LNCaP clone FGC (cell line): ENCODE measurements around the gene PRUNE2.

Experiments
- DNase-seq: peaks from one replicate; pipeline ENCODE4 v3.0.0-alpha.2; 2011; ENCODE audit warnings: low read depth
- H3K4me3 ChIP-seq: 2 replicates; pipeline ENCODE4 v1.5.1; 2011; ENCODE audit warnings: mild to moderate bottlenecking, low read depth, low read length, control low read depth
- TF ChIP-seq, protein P1 (sequence below): IDR thresholded peaks from 2 replicates; pipeline ENCODE4 v1.5.1; 2012; ENCODE audit warnings: mild to moderate bottlenecking; ENCODE audit not compliant: control insufficient read depth, insufficient read depth; ENCODE audit errors: extremely low read depth

PRUNE2 gene

DNA sequence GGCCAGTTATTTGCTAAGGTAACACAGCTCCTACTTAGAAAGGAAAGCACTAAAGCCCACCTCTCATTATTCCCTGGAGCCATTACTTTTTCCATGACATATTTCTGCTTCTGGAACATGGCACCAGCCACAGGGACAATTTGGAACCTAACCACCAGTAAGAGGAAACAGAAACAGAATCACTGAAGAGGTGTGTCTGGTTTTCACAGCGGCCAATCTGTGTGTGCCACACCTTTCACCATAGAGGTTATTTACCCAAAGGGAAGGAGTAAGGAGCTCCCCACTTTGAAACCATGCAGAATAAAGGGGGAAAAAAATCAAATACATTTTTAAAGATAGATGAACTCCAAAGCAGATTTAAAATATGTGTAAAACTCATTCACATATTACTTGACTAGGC, 21.1 kb downstream of the PRUNE2 start:
- TF ChIP-seq, protein P1, sequence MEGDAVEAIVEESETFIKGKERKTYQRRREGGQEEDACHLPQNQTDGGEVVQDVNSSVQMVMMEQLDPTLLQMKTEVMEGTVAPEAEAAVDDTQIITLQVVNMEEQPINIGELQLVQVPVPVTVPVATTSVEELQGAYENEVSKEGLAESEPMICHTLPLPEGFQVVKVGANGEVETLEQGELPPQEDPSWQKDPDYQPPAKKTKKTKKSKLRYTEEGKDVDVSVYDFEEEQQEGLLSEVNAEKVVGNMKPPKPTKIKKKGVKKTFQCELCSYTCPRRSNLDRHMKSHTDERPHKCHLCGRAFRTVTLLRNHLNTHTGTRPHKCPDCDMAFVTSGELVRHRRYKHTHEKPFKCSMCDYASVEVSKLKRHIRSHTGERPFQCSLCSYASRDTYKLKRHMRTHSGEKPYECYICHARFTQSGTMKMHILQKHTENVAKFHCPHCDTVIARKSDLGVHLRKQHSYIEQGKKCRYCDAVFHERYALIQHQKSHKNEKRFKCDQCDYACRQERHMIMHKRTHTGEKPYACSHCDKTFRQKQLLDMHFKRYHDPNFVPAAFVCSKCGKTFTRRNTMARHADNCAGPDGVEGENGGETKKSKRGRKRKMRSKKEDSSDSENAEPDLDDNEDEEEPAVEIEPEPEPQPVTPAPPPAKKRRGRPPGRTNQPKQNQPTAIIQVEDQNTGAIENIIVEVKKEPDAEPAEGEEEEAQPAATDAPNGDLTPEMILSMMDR: no peak
- DNase-seq: no peak

DNA sequence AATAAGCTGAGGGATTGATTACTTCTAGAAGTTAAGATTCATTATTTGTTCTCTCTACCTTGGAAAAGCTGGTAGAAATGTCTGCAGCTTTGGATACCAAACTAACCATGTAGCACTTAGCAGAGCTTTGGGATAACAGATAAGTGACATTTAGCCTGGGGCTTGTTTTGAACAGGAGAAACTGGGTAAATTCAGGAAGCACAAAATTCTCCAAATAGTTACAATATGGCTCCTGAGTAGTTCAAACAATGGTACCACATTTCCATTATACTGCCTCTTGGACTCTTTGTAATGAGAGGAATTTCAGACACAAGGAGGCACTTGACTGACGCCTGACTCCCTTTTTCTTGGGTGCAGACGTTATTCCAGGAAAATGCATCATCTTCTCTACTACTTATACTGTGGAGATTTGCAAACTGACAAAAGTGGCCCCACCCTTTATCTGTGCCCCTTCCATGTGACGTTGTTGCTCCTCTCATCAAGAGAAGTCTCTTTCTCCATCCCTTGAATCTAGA, 22.5 kb downstream of the PRUNE2 start:
- TF ChIP-seq, protein P1: no peak
- no peak overlapping the region for H3K4me3 ChIP-seq
- DNase-seq: no peak

More for the DNA sequence above, 21.1 kb downstream of the PRUNE2 start:
- no peak overlapping the region for H3K4me3 ChIP-seq

DNA sequence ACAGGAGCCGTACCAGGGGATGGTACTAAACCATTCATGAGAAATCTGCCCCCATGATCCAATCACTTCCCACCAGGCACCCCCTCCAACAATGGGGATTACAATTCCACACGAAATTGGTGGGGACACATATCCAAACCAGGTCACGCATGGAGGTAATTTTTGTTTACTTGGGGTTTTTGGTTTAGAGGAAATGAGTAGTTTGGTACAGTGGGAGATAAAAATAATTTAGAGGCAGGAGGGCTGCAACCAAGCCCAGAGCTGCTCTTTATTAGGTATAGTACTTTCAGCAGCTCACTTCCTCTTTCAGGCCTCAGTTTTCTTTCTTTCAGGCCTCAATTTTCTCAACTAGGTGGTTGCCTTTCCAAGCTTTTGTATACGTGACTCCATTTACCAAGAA, 23.2 kb downstream of the PRUNE2 start:
- TF ChIP-seq, protein P1: no peak
- no peak overlapping the region for H3K4me3 ChIP-seq
- DNase-seq: no peak

DNA sequence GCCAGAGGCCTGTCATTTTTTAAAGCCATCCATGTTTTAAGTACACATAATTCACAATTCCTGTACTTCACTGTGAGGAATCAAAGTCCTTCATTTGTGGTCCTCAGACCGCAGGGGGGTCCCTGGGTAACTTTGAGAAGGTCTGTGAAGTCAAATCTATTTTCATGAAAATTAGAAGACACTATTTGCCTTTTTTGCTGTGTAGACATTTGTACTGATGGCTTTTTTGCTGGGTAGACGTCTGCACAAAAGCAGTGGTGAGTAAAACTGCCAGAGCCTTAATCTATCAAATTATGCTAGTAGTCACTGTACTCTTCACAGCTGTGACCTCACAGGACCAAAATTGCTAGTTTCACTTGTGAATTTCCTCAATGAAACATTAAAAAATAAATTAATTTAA, 25.7 kb downstream of the PRUNE2 start:
- no peak for DNase-seq
- no peak overlapping the region for H3K4me3 ChIP-seq
- TF ChIP-seq, protein P1: no peak

DNA sequence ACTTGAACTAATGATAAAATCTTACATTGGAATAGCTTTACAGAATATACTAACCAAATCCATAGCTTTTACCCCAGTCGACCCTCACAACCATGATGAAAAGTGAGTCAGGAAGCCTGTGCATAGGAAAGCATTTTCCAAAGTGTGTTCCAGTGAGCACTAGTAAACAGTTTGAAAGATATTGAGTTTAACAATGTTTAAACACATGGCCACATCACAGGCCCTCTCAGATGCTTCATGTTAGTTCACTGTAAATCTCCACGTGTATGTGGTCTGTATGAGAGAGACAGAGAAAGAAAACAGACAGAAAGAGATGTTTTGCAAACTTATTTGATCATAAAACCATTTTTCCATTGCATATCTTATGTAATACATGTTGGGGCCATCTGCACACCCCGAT, 27.0 kb downstream of the PRUNE2 start:
- H3K4me3 ChIP-seq: no peak overlapping the region
- peak; percentile 74 for DNase-seq
- TF ChIP-seq, protein P1: no peak

DNA sequence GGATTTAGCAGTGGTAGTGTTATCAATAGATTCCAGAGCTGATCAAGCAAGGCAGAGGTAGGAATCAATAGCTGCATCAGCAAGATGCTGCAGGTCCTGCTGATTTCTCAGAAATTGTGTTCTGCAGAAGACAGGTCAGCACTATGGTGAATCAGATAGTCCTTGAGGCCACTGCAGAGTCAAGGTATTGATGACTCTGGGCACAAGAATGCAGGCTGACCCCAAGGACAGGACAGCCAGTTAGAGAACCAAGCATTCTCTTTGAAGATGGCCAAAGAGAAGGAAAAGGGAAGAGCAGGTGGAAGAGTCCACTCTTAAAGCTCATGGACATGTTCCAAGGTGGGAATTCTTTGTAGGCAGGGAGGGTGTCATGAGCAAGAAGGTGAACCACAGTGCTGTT, 28.0 kb downstream of the PRUNE2 start:
- DNase-seq: no peak
- TF ChIP-seq, protein P1: no peak
- no peak overlapping the region for H3K4me3 ChIP-seq

DNA sequence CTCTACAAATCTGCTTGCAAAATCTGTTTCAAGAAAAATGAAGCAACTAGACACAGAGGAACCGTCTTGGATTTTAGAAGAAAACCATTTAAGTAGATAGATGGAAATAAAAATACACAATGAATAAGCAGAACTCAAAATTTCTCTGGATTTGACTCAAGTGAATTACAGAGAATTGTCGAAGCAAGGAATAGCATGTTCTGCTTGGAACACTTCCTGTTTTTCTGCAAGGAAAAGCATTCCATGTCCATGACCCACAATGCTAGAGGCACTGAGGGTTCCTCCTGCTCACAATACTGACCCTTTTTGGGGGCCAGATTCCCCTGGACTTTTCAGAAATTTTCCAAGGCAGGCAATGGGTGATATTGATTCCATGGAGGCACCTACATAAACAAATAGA, 29.8 kb downstream of the PRUNE2 start:
- no peak for DNase-seq
- TF ChIP-seq, protein P1: no peak

More for the DNA sequence above, 29.8 kb downstream of the PRUNE2 start:
- H3K4me3 ChIP-seq: no peak overlapping the region
